Neural cell (in vitro differentiated cells): Measurements from ENCODE around the gene MALAT1. TPM values are rescaled to one million over a fixed set of nuclear protein-coding genes. Genes with fewer than 3 reads are reported as not detected.

ENCODE experiments used
- H2AFZ ChIP-seq: fragments of 200-600, 300-800 bp; sonication (generic), shearing (Covaris generic); 2 replicates; pipeline ENCODE4 v1.6.0; 2014; ENCODE audit warnings: low read depth, mild to moderate bottlenecking, antibody characterized with exemption, low read length, moderate library complexity
- H3F3A ChIP-seq: fragments of 200-600 bp; shearing (Covaris generic); 2 replicates; pipeline ENCODE4 v1.6.1; 2016; ENCODE audit warnings: mild to moderate bottlenecking, moderate library complexity, mixed read lengths, antibody characterized with exemption, low read length; ENCODE audit not compliant: insufficient read depth, poor library complexity, severe bottlenecking
- H3K27ac ChIP-seq: fragments of 200-600, 300-800 bp; sonication (generic), shearing (Covaris generic); 2 replicates; pipeline ENCODE4 v1.5.1; 2014; ENCODE audit warnings: mild to moderate bottlenecking, low read length, moderate library complexity
- H3K27me3 ChIP-seq: fragments of 300-800, 200-600 bp; sonication (generic), shearing (Covaris generic); 2 replicates; pipeline ENCODE4 v1.6.0; 2014; ENCODE audit warnings: mild to moderate bottlenecking, low read depth, low read length, moderate library complexity; ENCODE audit not compliant: insufficient read depth
- H3K36me3 ChIP-seq: fragments of 300-800, 200-600 bp; sonication (generic), shearing (Covaris generic); 2 replicates; pipeline ENCODE4 v1.5.1; 2014; ENCODE audit warnings: mild to moderate bottlenecking, antibody characterized with exemption, low read length, moderate library complexity; ENCODE audit not compliant: insufficient read depth
- H3K4me2 ChIP-seq: fragments of 300-800, 200-600 bp; sonication (generic), shearing (Covaris generic); 2 replicates; pipeline ENCODE4 v1.6.0; 2014; ENCODE audit warnings: mild to moderate bottlenecking, low read length
- H3K4me3 ChIP-seq: fragments of 300-800, 200-600 bp; sonication (generic), shearing (Covaris generic); 2 replicates; pipeline ENCODE4 v1.5.1; 2014; ENCODE audit warnings: mild to moderate bottlenecking, low read length, moderate library complexity
- H3K79me2 ChIP-seq: fragments of 200-600 bp; shearing (Covaris generic); replicated peaks from 2 replicates; pipeline ENCODE4 v1.6.0; 2014; ENCODE audit warnings: mild to moderate bottlenecking, low read length, moderate library complexity; ENCODE audit not compliant: insufficient read depth
- H3K9ac ChIP-seq: fragments of 300-800, 200-600 bp; sonication (generic), shearing (Covaris generic); 2 replicates; pipeline ENCODE4 v1.6.1; 2016; ENCODE audit warnings: mild to moderate bottlenecking, low read length, mixed read lengths
- H3K9me2 ChIP-seq: fragments of 200-600 bp; shearing (Covaris generic); 2 replicates; pipeline ENCODE4 v1.6.1; 2016; ENCODE audit warnings: mild to moderate bottlenecking, low read length, mixed read lengths; ENCODE audit not compliant: insufficient read depth
- H3K9me3 ChIP-seq: fragments of 200-600, 300-800 bp; sonication (generic), shearing (Covaris generic); 2 replicates; pipeline ENCODE4 v1.6.1; 2016; ENCODE audit warnings: mild to moderate bottlenecking, mixed run types, low read length, moderate library complexity, mixed read lengths
- H4K20me1 ChIP-seq: fragments of 200-600 bp; shearing (Covaris generic); 2 replicates; pipeline ENCODE4 v1.6.1; 2016; ENCODE audit warnings: mild to moderate bottlenecking, mixed run types; ENCODE audit not compliant: insufficient read depth
- EP300 ChIP-seq: fragments of 450-650 bp; conservative IDR thresholded peaks from 2 replicates; pipeline ENCODE4 v1.6.1; 2014; ENCODE audit warnings: antibody characterized with exemption, mild to moderate bottlenecking, moderate library complexity; ENCODE audit not compliant: poor library complexity, severe bottlenecking
- EZH2 ChIP-seq: fragments of 200-600, 300-800 bp; shearing (Covaris generic), sonication (generic); IDR thresholded peaks from 2 replicates; pipeline ENCODE4 v1.6.1; 2014; ENCODE audit warnings: antibody characterized with exemption, low read length, borderline replicate concordance, mild to moderate bottlenecking; ENCODE audit not compliant: insufficient read depth, poor library complexity, severe bottlenecking
- MXI1 ChIP-seq: fragments of 450-650 bp; conservative IDR thresholded peaks from 2 replicates; pipeline ENCODE4 v1.6.1; 2014; ENCODE audit warnings: antibody characterized with exemption, mild to moderate bottlenecking; ENCODE audit not compliant: poor library complexity, severe bottlenecking
- POLR2AphosphoS5 ChIP-seq: IDR thresholded peaks from 2 replicates; pipeline ENCODE4 v1.6.1; 2012
- RAD21 ChIP-seq: fragments of 450-650 bp; conservative IDR thresholded peaks from 2 replicates; pipeline ENCODE4 v1.6.1; 2014; ENCODE audit warnings: antibody characterized with exemption, mild to moderate bottlenecking, moderate library complexity
- SMC3 ChIP-seq: fragments of 450-650 bp; conservative IDR thresholded peaks from 2 replicates; pipeline ENCODE4 v1.6.1; 2014; ENCODE audit warnings: antibody characterized with exemption, mild to moderate bottlenecking, moderate library complexity; ENCODE audit not compliant: poor library complexity
- TAF1 ChIP-seq: IDR thresholded peaks from 2 replicates; pipeline ENCODE4 v1.6.1; 2012; ENCODE audit warnings: low read depth
- polyA plus RNA-seq: library from polyadenylated mRNA; depleted of rRNA; stranded (reverse); fragments of >200 nt; gene quantifications from 2 replicates; pipeline ENCODE4 v1.2.3, GENCODE V29; 2014
- TF ChIP-seq, protein P1 (sequence below): fragments of 450-650 bp; IDR thresholded peaks from 2 replicates; pipeline ENCODE4 v1.5.1; 2014; ENCODE audit warnings: antibody characterized with exemption, mild to moderate bottlenecking, moderate library complexity; ENCODE audit not compliant: poor library complexity, severe bottlenecking
- TF ChIP-seq, protein P2 (sequence below): IDR thresholded peaks from 2 replicates; pipeline ENCODE4 v1.6.1; 2012; ENCODE audit warnings: borderline replicate concordance

The MALAT1 gene
- polyA plus RNA-seq, 1 donor from 2014 or later = 1,383 TPM

DNA sequence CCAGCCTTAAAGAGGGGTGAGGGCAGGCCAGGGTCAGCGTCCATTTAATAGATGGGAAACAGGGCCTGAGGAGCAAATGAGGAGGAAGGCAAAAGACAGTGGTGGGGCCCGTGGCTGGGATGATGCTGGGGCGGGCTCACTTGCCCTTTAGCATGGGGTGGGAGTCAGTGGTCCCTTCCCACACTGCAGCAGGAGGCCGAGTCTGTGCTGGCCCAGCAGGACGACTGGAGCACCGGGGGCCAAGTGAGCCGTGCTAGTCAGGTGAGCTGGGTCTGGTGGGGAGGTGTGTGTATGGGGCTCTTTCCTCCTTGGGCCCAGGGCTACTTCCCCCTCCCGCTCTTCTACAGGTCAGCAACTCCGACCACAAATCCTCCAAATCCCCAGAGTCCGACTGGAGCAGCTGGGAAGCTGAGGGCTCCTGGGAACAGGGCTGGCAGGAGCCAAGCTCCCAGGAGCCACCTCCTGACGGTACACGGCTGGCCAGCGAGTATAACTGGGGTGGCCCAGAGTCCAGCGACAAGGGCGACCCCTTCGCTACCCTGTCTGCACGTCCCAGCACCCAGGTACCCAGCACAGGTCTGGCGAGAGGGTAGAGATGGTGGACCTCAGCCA is 38.9 kb downstream of the MALAT1 start:
- Histone ChIP-seq H2AFZ (no peak overlapping the region), H3K9me2 (no peaks in the 10 kb centered on the region), H3K27ac (no peak overlapping the region), H3K27me3 (peaks cover 45% of the 10 kb centered on the region), H3K36me3 (no peaks in the 10 kb centered on the region), H4K20me1 (peaks cover 6% of the 10 kb centered on the region), H3K9me3 (no peaks in the 10 kb centered on the region), H3K9ac (no peak overlapping the region), H3F3A (no peaks in the 10 kb centered on the region), H3K4me3 (no peak overlapping the region), H3K79me2 (no peaks in the 10 kb centered on the region), H3K4me2 (no peak overlapping the region)
- TF ChIP-seq POLR2AphosphoS5 = no peak
- TF ChIP-seq, protein P1, sequence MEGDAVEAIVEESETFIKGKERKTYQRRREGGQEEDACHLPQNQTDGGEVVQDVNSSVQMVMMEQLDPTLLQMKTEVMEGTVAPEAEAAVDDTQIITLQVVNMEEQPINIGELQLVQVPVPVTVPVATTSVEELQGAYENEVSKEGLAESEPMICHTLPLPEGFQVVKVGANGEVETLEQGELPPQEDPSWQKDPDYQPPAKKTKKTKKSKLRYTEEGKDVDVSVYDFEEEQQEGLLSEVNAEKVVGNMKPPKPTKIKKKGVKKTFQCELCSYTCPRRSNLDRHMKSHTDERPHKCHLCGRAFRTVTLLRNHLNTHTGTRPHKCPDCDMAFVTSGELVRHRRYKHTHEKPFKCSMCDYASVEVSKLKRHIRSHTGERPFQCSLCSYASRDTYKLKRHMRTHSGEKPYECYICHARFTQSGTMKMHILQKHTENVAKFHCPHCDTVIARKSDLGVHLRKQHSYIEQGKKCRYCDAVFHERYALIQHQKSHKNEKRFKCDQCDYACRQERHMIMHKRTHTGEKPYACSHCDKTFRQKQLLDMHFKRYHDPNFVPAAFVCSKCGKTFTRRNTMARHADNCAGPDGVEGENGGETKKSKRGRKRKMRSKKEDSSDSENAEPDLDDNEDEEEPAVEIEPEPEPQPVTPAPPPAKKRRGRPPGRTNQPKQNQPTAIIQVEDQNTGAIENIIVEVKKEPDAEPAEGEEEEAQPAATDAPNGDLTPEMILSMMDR = no peak
- no peak for TF ChIP-seq RAD21
- no peak for TF ChIP-seq EZH2
- no peak for TF ChIP-seq MXI1
- no peak for TF ChIP-seq SMC3
- TF ChIP-seq, protein P2, sequence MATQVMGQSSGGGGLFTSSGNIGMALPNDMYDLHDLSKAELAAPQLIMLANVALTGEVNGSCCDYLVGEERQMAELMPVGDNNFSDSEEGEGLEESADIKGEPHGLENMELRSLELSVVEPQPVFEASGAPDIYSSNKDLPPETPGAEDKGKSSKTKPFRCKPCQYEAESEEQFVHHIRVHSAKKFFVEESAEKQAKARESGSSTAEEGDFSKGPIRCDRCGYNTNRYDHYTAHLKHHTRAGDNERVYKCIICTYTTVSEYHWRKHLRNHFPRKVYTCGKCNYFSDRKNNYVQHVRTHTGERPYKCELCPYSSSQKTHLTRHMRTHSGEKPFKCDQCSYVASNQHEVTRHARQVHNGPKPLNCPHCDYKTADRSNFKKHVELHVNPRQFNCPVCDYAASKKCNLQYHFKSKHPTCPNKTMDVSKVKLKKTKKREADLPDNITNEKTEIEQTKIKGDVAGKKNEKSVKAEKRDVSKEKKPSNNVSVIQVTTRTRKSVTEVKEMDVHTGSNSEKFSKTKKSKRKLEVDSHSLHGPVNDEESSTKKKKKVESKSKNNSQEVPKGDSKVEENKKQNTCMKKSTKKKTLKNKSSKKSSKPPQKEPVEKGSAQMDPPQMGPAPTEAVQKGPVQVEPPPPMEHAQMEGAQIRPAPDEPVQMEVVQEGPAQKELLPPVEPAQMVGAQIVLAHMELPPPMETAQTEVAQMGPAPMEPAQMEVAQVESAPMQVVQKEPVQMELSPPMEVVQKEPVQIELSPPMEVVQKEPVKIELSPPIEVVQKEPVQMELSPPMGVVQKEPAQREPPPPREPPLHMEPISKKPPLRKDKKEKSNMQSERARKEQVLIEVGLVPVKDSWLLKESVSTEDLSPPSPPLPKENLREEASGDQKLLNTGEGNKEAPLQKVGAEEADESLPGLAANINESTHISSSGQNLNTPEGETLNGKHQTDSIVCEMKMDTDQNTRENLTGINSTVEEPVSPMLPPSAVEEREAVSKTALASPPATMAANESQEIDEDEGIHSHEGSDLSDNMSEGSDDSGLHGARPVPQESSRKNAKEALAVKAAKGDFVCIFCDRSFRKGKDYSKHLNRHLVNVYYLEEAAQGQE = no peak
- no peak for TF ChIP-seq EP300
- no peak for TF ChIP-seq TAF1

DNA sequence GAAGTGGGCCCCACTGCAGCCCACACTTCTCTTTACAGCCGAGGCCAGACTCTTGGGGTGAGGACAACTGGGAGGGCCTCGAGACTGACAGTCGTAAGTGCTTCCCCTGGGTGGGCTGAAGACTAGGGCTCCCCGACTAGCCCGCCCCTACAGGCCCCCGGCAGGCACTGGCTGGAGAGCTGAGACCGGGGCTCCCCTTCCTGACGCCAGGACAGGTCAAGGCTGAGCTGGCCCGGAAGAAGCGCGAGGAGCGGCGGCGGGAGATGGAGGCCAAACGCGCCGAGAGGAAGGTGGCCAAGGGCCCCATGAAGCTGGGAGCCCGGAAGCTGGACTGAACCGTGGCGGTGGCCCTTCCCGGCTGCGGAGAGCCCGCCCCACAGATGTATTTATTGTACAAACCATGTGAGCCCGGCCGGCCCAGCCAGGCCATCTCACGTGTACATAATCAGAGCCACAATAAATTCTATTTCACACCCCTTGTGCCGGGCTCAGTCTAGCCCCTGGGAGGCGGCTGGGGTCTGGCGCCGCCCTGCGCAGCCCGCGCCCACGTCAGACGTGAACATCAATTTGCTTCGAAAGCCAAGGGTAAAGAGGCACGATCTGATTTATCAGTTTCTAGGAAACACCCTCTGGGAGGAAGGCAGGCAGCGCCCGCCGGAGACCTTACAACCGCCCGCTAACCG is 39.5 kb downstream of the MALAT1 start:
- no peaks in the 10 kb centered on the region for H3K79me2 ChIP-seq
- peaks cover 6% of the 10 kb centered on the region for H4K20me1 ChIP-seq
- H2AFZ ChIP-seq = no peak overlapping the region
- H3K4me3 ChIP-seq = no peak overlapping the region
- H3F3A ChIP-seq = no peaks in the 10 kb centered on the region
- H3K9me3 ChIP-seq = no peaks in the 10 kb centered on the region
- no peaks in the 10 kb centered on the region for H3K36me3 ChIP-seq
- TF ChIP-seq EP300 (no peak), TAF1 (no peak), SMC3 (no peak), RAD21 (no peak), MXI1 (no peak), POLR2AphosphoS5 (no peak), EZH2 (no peak)
- TF ChIP-seq, protein P2 = no peak
- TF ChIP-seq, protein P1 = no peak
- no peak overlapping the region for H3K27ac ChIP-seq
- H3K4me2 ChIP-seq = no peak overlapping the region
- peaks cover 45% of the 10 kb centered on the region for H3K27me3 ChIP-seq
- H3K9me2 ChIP-seq = no peaks in the 10 kb centered on the region
- no peak overlapping the region for H3K9ac ChIP-seq
